ENCODE data around the gene CPLX3.

DNA sequence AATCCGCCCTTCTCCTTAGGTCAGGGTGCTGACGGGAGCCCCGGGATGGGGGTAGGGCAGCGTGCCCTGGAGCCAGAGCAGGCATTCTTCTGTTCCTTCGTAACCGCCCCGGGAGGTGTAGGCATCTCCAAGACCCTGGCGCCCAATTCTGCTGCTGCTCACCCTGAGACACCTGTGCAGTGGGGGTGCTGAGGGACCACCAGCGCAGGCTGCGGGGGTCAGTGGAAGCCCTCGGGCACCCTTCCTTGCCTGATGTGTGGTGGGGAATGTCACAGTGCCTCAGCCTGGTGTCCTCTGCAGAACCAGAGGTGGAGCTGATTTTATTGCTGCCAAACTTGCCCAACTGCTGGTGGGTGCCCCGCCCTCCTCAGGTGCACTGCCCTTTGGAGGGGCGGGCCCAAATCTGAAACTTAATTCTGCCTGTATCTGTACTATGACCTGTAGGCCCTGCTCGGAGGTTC, 37.2 kb upstream of the CPLX3 start:
- TF ChIP-seq, protein P1, sequence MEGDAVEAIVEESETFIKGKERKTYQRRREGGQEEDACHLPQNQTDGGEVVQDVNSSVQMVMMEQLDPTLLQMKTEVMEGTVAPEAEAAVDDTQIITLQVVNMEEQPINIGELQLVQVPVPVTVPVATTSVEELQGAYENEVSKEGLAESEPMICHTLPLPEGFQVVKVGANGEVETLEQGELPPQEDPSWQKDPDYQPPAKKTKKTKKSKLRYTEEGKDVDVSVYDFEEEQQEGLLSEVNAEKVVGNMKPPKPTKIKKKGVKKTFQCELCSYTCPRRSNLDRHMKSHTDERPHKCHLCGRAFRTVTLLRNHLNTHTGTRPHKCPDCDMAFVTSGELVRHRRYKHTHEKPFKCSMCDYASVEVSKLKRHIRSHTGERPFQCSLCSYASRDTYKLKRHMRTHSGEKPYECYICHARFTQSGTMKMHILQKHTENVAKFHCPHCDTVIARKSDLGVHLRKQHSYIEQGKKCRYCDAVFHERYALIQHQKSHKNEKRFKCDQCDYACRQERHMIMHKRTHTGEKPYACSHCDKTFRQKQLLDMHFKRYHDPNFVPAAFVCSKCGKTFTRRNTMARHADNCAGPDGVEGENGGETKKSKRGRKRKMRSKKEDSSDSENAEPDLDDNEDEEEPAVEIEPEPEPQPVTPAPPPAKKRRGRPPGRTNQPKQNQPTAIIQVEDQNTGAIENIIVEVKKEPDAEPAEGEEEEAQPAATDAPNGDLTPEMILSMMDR (IDR thresholded peaks at IDR 0.05 in 2 of 3, conservative IDR thresholded peaks at IDR 0.05 in 1 of 3; ENCODE audit: control insufficient read depth in 2 of 3, extremely low read depth in 1 of 3, insufficient read depth in 1 of 3, low read depth in 3 of 3, low read length in 3 of 3): no peak
- TF ChIP-seq, protein P2, sequence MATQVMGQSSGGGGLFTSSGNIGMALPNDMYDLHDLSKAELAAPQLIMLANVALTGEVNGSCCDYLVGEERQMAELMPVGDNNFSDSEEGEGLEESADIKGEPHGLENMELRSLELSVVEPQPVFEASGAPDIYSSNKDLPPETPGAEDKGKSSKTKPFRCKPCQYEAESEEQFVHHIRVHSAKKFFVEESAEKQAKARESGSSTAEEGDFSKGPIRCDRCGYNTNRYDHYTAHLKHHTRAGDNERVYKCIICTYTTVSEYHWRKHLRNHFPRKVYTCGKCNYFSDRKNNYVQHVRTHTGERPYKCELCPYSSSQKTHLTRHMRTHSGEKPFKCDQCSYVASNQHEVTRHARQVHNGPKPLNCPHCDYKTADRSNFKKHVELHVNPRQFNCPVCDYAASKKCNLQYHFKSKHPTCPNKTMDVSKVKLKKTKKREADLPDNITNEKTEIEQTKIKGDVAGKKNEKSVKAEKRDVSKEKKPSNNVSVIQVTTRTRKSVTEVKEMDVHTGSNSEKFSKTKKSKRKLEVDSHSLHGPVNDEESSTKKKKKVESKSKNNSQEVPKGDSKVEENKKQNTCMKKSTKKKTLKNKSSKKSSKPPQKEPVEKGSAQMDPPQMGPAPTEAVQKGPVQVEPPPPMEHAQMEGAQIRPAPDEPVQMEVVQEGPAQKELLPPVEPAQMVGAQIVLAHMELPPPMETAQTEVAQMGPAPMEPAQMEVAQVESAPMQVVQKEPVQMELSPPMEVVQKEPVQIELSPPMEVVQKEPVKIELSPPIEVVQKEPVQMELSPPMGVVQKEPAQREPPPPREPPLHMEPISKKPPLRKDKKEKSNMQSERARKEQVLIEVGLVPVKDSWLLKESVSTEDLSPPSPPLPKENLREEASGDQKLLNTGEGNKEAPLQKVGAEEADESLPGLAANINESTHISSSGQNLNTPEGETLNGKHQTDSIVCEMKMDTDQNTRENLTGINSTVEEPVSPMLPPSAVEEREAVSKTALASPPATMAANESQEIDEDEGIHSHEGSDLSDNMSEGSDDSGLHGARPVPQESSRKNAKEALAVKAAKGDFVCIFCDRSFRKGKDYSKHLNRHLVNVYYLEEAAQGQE (IDR thresholded peaks at IDR 0.05; ENCODE audit: low read depth, low read length): no peak
- peak; percentile 63; the same call in 1 of the 2 replicates for TF ChIP-seq POLR2A (IDR thresholded peaks at IDR 0.05; ENCODE audit: low read depth, low read length)
- no peak; the same call in 1 of the 2 replicates for TF ChIP-seq POLR2AphosphoS5 (IDR thresholded peaks at IDR 0.05; ENCODE audit: low read length)
- TF ChIP-seq, protein P3, sequence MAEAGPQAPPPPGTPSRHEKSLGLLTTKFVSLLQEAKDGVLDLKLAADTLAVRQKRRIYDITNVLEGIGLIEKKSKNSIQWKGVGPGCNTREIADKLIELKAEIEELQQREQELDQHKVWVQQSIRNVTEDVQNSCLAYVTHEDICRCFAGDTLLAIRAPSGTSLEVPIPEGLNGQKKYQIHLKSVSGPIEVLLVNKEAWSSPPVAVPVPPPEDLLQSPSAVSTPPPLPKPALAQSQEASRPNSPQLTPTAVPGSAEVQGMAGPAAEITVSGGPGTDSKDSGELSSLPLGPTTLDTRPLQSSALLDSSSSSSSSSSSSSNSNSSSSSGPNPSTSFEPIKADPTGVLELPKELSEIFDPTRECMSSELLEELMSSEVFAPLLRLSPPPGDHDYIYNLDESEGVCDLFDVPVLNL (IDR thresholded peaks at IDR 0.05; ENCODE audit: low read depth, low read length): no peak
- 0 out of 3 replicates have a peak, but pooled peaks of 1 of the 2 experiments have one; percentile 11 for TF ChIP-seq EGR1 (IDR thresholded peaks at IDR 0.05; ENCODE audit: borderline replicate concordance in 1 of 2, low read depth in 2 of 2, low read length in 2 of 2)

Measured in GM12878 (cell line).